Astrocyte of the spinal cord (primary cell): ENCODE measurements around the gene SH3GL3.

Source experiments
- DNase-seq: peaks from one replicate; pipeline ENCODE4 v3.0.0; 2011; ENCODE audit warnings: low read depth, low spot score
- H3K4me3 ChIP-seq: 2 replicates; pipeline ENCODE4 v1.5.1; 2011; ENCODE audit warnings: low read depth, mild to moderate bottlenecking, low read length, moderate library complexity
- in situ Hi-C: cut with HindIII; loops from 2 replicates; pipeline ENCODE4 v1.10.0; 2017; ENCODE audit warnings: low sequenced_read_pairs
- TF ChIP-seq, protein P1 (sequence below): IDR thresholded peaks from 2 replicates; pipeline ENCODE4 v1.5.1; 2012; ENCODE audit warnings: low read depth, mild to moderate bottlenecking, low read length, inconsistent platforms

Gene SH3GL3

DNA sequence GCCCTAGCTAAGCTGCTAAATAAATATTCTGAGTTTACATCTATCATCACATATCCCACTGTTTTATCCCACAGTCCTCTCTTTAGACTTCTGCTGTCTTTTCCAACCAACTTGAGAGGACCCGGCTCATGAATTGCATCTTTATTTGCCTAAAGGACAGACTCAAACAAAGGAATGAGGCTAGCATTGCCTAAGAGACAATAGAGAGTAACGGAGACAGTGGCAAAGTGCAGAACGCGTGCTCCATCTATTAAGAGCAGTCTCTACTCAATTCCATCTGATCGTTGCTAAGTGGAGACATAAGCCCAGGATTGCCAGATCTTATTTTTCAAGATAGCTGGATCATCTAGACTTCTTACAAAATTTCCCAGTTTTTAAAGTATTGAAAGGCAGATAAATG is 209.1 kb downstream of the SH3GL3 start:
- no peak for DNase-seq
- no peak overlapping the region for H3K4me3 ChIP-seq
- TF ChIP-seq, protein P1, sequence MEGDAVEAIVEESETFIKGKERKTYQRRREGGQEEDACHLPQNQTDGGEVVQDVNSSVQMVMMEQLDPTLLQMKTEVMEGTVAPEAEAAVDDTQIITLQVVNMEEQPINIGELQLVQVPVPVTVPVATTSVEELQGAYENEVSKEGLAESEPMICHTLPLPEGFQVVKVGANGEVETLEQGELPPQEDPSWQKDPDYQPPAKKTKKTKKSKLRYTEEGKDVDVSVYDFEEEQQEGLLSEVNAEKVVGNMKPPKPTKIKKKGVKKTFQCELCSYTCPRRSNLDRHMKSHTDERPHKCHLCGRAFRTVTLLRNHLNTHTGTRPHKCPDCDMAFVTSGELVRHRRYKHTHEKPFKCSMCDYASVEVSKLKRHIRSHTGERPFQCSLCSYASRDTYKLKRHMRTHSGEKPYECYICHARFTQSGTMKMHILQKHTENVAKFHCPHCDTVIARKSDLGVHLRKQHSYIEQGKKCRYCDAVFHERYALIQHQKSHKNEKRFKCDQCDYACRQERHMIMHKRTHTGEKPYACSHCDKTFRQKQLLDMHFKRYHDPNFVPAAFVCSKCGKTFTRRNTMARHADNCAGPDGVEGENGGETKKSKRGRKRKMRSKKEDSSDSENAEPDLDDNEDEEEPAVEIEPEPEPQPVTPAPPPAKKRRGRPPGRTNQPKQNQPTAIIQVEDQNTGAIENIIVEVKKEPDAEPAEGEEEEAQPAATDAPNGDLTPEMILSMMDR: no peak
- in situ Hi-C loops: no loop called here

DNA sequence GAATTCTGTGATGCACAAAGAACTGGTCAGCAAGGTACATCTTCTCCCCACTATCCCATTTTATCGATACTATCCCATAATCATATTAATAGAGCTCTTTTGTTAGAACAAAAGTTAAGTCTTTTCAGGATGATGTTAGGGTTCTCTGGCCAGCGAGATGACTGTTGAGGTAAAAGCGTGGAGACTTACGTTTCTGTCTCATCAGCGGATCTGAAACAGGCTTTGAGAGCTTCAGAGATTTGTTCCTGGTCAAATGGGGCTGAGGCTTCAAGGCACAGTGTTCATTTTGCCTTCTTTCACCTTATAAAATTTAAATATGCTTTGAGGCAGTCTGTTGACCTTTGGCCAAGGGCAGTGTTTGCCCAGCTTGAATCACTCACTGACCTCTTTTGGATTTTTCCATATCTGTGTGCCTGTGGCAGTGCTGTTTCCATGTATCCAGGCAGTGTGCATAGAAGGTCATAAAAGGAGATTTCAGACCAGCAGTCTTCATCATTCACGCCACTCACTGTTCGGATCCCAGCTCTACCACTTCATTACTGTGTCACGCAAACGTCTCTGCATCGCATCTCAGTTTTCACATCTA is 209.9 kb downstream of the SH3GL3 start:
- H3K4me3 ChIP-seq: no peak overlapping the region
- in situ Hi-C loops: no loop called here
- TF ChIP-seq, protein P1: no peak
- no peak for DNase-seq

DNA sequence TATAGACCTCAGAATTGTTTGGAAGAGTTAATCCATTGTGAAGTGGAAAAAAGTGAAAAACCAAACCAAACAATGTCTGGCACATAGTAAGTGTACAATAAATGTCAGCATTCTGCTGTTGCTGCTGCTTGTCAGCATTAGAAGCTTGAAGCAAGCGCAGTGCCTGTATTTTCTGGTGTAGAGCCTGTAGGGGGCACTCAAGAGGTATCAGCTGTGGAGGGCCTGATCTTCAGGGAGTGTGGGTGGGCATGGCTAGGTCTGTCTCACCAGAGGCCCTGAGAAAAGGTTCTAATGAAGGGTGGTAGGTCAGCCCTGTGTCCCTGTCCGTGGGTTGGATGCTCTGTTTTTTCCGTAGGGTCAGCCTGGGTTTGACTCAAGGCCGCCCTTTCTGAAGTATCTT is 210.4 kb downstream of the SH3GL3 start:
- TF ChIP-seq, protein P1: no peak
- no peak for DNase-seq
- H3K4me3 ChIP-seq: no peak overlapping the region
- in situ Hi-C loops: no loop called here

DNA sequence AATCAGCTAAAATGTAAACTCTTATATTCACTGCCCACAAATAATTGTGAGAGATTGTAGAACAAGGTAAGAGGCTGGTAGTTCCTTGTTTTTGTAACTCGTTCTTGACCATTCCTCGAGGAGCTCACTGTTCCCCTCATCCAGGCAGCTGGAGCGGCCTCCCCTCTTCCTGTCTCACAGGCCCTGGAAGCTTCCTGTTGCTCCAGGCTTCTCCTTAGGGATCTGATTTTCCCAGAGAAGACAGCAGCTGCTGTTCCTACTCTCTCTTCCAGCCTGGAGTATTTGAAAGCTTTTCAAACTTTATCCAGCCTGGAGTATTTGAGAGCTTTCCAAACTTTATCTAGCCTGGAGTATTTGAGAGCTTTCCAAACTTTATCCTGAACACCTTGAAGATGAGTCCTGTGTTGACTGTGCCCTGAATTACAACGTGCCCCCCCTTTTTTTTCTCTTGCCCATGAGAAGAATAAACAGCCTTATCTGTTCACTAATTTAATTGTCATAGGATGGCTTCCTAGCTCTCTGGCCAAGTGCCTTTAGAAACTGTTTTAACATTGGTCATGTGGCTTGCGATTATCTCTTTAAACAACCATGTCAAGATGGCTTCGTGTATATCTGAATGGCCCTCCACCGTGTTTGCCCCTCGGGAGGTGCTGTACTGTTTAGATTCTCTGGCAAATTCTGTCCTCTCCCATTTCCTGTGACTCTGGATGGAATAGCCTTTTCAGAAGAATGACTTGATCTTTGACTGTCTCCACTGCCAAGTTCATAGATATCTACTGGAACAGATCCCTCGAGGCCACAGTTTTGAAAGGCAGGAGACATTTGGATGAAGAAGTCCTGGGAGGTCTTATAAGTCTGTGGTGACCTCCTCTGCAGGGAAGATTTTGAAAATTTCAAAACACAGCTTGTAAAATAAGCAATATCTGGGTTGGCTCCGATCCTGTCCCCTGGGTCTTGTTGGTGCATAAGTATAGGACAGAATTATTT is 211.6 kb downstream of the SH3GL3 start:
- TF ChIP-seq, protein P1: no peak
- no peak for DNase-seq
- no peak overlapping the region for H3K4me3 ChIP-seq
- in situ Hi-C loops: no loop called here

DNA sequence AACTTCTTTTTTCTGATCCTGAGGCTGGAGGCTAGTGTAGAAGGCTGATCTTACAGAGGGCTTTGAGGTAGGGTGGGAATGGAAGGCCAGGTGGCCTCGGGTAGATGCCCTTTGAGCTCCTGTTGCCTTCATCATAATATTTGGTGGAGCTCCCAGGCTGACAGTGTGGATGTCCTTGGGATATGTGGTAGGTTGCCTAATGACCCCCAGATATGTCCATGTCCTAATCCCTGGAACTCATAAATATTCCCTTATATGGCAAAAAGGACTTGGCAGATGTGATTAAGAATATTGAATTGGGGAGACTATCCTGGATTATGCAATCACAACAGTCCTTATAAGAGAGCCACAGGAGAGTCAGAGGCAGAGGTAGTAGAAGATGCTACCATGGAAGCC is 212.3 kb downstream of the SH3GL3 start:
- DNase-seq: no peak
- TF ChIP-seq, protein P1: no peak
- H3K4me3 ChIP-seq: no peak overlapping the region
- in situ Hi-C loops: no loop called here

DNA sequence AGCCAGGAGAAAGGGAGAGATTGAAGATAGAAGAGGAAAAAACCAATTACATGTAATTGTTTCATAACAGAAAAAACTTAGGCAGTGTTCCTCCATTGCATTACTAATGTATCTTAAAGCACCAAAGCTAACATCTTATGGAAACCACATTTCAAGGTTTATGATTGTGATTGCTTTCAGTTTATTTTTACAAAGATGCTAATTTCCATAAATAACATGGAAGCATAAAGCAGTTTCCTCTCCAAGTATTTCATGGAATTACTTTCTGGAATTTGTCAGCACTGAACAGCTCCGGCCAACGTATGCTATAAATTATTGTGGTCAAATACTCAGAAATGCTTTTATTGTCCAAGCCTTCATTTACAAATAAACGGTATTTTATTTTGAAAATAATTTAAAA is 218.3 kb downstream of the SH3GL3 start:
- in situ Hi-C loops: no loop called here
- TF ChIP-seq, protein P1: no peak
- H3K4me3 ChIP-seq: no peak overlapping the region
- no peak for DNase-seq
